GM18870 (cell line): ENCODE measurements around the gene ANKRD34A.

Source experiments
- ATAC-seq: cut with Tn5 transposase; IDR thresholded peaks from one replicate; pipeline ENCODE4 v1.9.1; 2021; ENCODE audit warnings: moderate library complexity; ENCODE audit not compliant: unreplicated experiment

Gene ANKRD34A

GRCh38 chr1:145912128-145912641 is 52.2 kb downstream of the ANKRD34A start:
- no peak for ATAC-seq
